Measurements from ENCODE around the gene RCC1. TPM values are rescaled to one million over a fixed set of nuclear protein-coding genes. Genes with fewer than 3 reads are reported as not detected.
A peak's percentile ranks its signal among the peaks of the same experiment; 100 is the strongest.

RCC1 gene
- total RNA-seq, 1 experiment from 2014 or later: 96.5 TPM

DNA sequence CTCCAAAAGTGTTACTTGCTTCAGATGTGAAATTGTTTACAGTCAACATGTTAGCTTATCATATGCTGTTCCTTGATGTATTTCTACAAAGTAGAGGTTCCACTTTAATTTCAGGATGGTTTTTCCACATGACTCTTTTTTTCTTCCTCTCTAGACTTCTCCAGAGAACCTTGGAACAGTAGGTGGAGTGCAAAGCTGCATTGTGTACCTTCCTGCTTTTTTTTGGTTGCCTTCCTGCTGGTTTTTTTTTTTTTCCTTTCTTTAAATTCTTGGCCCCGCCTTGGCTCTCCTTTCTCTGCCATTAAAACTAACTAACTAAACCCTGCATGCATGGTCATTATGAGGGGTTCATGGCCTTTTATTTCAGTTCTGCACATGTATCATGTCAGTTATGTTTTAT is 48.2 kb upstream of the RCC1 start:
- TF ChIP-seq EZH2phosphoT487 (IDR thresholded peaks at IDR 0.05; ENCODE audit: borderline replicate concordance, low read length): no peak
- TF ChIP-seq EZH2 (IDR thresholded peaks at IDR 0.05; ENCODE audit: low read length, unreplicated experiment): no peak
- TF ChIP-seq, protein P1, sequence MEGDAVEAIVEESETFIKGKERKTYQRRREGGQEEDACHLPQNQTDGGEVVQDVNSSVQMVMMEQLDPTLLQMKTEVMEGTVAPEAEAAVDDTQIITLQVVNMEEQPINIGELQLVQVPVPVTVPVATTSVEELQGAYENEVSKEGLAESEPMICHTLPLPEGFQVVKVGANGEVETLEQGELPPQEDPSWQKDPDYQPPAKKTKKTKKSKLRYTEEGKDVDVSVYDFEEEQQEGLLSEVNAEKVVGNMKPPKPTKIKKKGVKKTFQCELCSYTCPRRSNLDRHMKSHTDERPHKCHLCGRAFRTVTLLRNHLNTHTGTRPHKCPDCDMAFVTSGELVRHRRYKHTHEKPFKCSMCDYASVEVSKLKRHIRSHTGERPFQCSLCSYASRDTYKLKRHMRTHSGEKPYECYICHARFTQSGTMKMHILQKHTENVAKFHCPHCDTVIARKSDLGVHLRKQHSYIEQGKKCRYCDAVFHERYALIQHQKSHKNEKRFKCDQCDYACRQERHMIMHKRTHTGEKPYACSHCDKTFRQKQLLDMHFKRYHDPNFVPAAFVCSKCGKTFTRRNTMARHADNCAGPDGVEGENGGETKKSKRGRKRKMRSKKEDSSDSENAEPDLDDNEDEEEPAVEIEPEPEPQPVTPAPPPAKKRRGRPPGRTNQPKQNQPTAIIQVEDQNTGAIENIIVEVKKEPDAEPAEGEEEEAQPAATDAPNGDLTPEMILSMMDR (conservative IDR thresholded peaks at IDR 0.05; ENCODE audit: low read depth, low read length): no peak
- peaks cover 14% of the 10 kb centered on the region; the same call in 1 of the 2 replicates for H3K4me1 ChIP-seq (ENCODE audit: insufficient read depth, low read length)
- CTCF ChIA-PET: no interaction called here
- H4K20me1 ChIP-seq (ENCODE audit: low read length): no peaks in the 10 kb centered on the region
- H3K27me3 ChIP-seq (ENCODE audit: low read length): no peaks in the 10 kb centered on the region
- POLR2A ChIA-PET (ENCODE audit: unreplicated experiment): interaction anchor here (0.7 kb wide), 1 partner anchor 23 kb away, joined by 12 read pairs; no protein-coding TSS in a partner anchor
- intact Hi-C loops (cut with micrococcal nuclease): loop anchor here (1.0 to 5.0 kb wide), 2 partner anchors 8 to 50 kb away; partner anchors contain the start of gene RCC1
- peaks cover 3% of the 10 kb centered on the region; the same call in 1 of the 2 replicates for H3K36me3 ChIP-seq (ENCODE audit: low read depth, low read length)
- peak; percentile 16; the same call in 1 of the 2 replicates for ATAC-seq
- H3K9me3 ChIP-seq (ENCODE audit: low read length): no peaks in the 10 kb centered on the region
- H2AFZ ChIP-seq (ENCODE audit: low read length): no peak overlapping the region
- no peak for DNase-seq
- H3K79me2 ChIP-seq (ENCODE audit: low read length): 0 out of 2 replicates have a peak, but pooled peaks cover 5% of the 10 kb centered on the region
- H3F3A ChIP-seq (ENCODE audit: low read length, unreplicated experiment): no peaks in the 10 kb centered on the region
- no peak overlapping the region for H3K27ac ChIP-seq (ENCODE audit: low read length)
- no peak overlapping the region for H3K9ac ChIP-seq (ENCODE audit: low read length)
- no TSS peak for BruUV-seq (replicated peaks)
- no peaks in the 10 kb centered on the region for H3K9me2 ChIP-seq (replicated peaks; ENCODE audit: low read length)
- no peak overlapping the region for H3K4me2 ChIP-seq (ENCODE audit: low read length)
- H3K4me3 ChIP-seq (ENCODE audit: low read length): no peak overlapping the region

DNA sequence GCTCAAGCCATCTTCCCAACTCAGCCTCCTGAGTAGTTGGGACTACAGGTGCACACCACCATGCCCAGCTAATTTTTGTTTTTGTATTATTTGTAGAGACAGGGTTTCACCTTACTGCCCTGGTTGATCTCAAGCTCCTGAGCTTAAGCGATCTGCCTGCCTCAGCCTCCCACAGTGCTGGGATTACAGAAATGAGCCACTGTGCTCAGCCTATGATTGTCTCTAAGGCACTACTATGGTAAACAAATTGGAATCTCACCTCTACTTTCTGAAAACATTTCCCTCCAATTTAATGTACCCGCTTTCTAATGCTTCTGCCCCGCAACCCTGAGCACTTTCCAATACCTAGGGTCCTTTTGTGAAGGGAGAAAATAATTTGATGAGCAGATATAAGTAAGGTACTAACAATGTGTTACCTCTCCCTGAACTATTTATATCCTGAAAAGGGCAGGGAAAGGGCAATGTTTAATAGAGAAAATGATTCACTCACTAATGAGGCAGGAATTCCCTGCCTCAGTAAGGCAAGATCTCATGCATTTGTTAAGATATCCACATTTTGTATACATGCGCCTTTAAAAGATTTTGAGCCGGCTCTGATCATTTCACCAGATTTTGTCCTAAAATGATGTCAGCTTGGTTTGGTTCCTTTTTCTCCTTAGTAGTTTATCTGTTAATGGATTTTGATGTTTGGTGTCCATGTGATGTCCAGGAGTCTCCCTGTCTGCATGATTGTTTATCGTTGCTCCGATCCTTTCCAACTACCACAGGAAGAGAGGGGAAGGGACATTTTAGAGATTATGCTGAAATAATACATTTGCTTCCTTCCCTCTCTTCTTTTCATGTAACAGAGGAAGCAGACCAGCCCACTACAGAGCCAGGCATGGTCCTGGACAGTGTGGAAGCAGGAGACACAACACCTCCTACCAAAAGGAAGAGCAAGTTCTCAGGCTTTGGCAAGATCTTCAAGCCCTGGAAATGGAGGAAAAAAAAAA is 47.3 kb upstream of the RCC1 start:
- Histone ChIP-seq H2AFZ (ENCODE audit: low read length) (no peak overlapping the region), H3F3A (ENCODE audit: low read length, unreplicated experiment) (no peaks in the 10 kb centered on the region), H3K4me3 (ENCODE audit: low read length) (no peak overlapping the region), H3K9me2 (replicated peaks; ENCODE audit: low read length) (no peaks in the 10 kb centered on the region), H3K9ac (ENCODE audit: low read length) (no peak overlapping the region), H3K36me3 (ENCODE audit: low read depth, low read length) (peaks cover 7% of the 10 kb centered on the region; the same call in 1 of the 2 replicates), H3K9me3 (ENCODE audit: low read length) (no peaks in the 10 kb centered on the region), H3K4me1 (ENCODE audit: insufficient read depth, low read length) (peaks cover 14% of the 10 kb centered on the region; the same call in 1 of the 2 replicates), H4K20me1 (ENCODE audit: low read length) (no peaks in the 10 kb centered on the region), H3K27ac (ENCODE audit: low read length) (no peak overlapping the region), H3K4me2 (ENCODE audit: low read length) (no peak overlapping the region; the same call in 1 of the 2 replicates), H3K27me3 (ENCODE audit: low read length) (no peaks in the 10 kb centered on the region), H3K79me2 (ENCODE audit: low read length) (0 out of 2 replicates have a peak, but pooled peaks cover 5% of the 10 kb centered on the region)
- no TSS peak for BruUV-seq (replicated peaks)
- DNase-seq: no peak
- CTCF ChIA-PET: no interaction called here
- intact Hi-C loops (cut with micrococcal nuclease): loop anchor here (1.0 to 5.0 kb wide), 2 partner anchors 9 to 49 kb away; partner anchors contain the start of gene RCC1
- TF ChIP-seq, protein P1 (conservative IDR thresholded peaks at IDR 0.05; ENCODE audit: low read depth, low read length): no peak
- TF ChIP-seq EZH2phosphoT487 (IDR thresholded peaks at IDR 0.05; ENCODE audit: borderline replicate concordance, low read length) (no peak), EZH2 (IDR thresholded peaks at IDR 0.05; ENCODE audit: low read length, unreplicated experiment) (no peak)
- POLR2A ChIA-PET (ENCODE audit: unreplicated experiment): no interaction called here
- peak; percentile 37 for ATAC-seq
